ENCODE data around the gene ATP6AP1.
A peak's percentile ranks its signal among the peaks of the same experiment; 100 is the strongest.

Gene ATP6AP1

GRCh38 chrX:154486052-154486395 lies 57.5 kb downstream of the ATP6AP1 start:
- no peaks in the 10 kb centered on the region for H3K36me3 ChIP-seq (ENCODE audit: control insufficient read depth, insufficient read depth, low read length)
- H3K27me3 ChIP-seq (ENCODE audit: control insufficient read depth, insufficient read depth, low read length) = no peaks in the 10 kb centered on the region

More at GRCh38 chrX:154486052-154486395, 57.5 kb downstream of the ATP6AP1 start:
- Histone ChIP-seq H2AFZ (peak overlapping the region; percentile 68), H3K9ac (no peak overlapping the region), H3K4me2 (ENCODE audit: low read length) (peak overlapping the region; percentile 68), H3K79me2 (no peaks in the 10 kb centered on the region), H3K4me3 (ENCODE audit: low read depth, low read length) (peak overlapping the region; percentile 57), H3K27ac (peak overlapping the region; percentile 39), H3K4me1 (no peaks in the 10 kb centered on the region), H3K9me3 (ENCODE audit: control insufficient read depth, low read length) (no peaks in the 10 kb centered on the region)
- no peak for TF ChIP-seq CTCF (IDR thresholded peaks at IDR 0.05)
